HepG2 (cell line): ENCODE data around the gene C1QTNF5.

Source experiments
- CERS6 ChIP-seq: sonication (generic); formaldehyde crosslinking; IDR thresholded peaks from 2 replicates; pipeline ENCODE4 v1.5.0; 2020; ENCODE audit warnings: missing genetic modification reagents
- CTCF ChIP-seq: sonication (generic); formaldehyde crosslinking; IDR thresholded peaks from 2 replicates; pipeline ENCODE4 v1.5.0; 2020; ENCODE audit warnings: mild to moderate bottlenecking, missing genetic modification reagents, moderate library complexity
- EZH2 ChIP-seq: conservative IDR thresholded peaks from 2 replicates; pipeline ENCODE4 v1.6.1; 2012; ENCODE audit warnings: mild to moderate bottlenecking, low read depth, low read length, moderate library complexity
- FIP1L1 ChIP-seq: fragments of 200-400 bp; formaldehyde crosslinking; IDR thresholded peaks from 2 replicates; pipeline ENCODE4 v1.6.1; 2018; ENCODE audit warnings: low read depth, mild to moderate bottlenecking, low read length, moderate library complexity, borderline replicate concordance; ENCODE audit not compliant: insufficient read depth
- FOXP4 ChIP-seq: sonication (generic); formaldehyde crosslinking; IDR thresholded peaks from 2 replicates; pipeline ENCODE4 v1.4.0; 2020; ENCODE audit warnings: missing genetic modification reagents
- MAX ChIP-seq: IDR thresholded peaks from 2 replicates; pipeline ENCODE4 v1.6.1; 2012; ENCODE audit warnings: inconsistent platforms
- NFE2 ChIP-seq: sonication (generic); formaldehyde crosslinking; IDR thresholded peaks from 2 replicates; pipeline ENCODE4 v1.4.0; 2020; ENCODE audit warnings: missing genetic modification reagents
- NR3C1 ChIP-seq: sonication (generic); formaldehyde crosslinking; IDR thresholded peaks from 2 replicates; pipeline ENCODE4 v1.4.0; 2020; ENCODE audit warnings: missing genetic modification reagents
- SRY ChIP-seq: sonication (generic); formaldehyde crosslinking; IDR thresholded peaks from 2 replicates; pipeline ENCODE4 v1.8.0; 2022; ENCODE audit warnings: mild to moderate bottlenecking, missing genetic modification reagents
- ZNF205 ChIP-seq: IDR thresholded peaks from 2 replicates; pipeline ENCODE4 v1.6.1; 2018; ENCODE audit warnings: missing biosample characterization, missing genetic modification reagents
- ZSCAN29 ChIP-seq: sonication (generic); formaldehyde crosslinking; conservative IDR thresholded peaks from 2 replicates; pipeline ENCODE4 v1.4.0; 2020; ENCODE audit warnings: mild to moderate bottlenecking, missing genetic modification reagents
- ZSCAN5A ChIP-seq: sonication (generic); formaldehyde crosslinking; IDR thresholded peaks from 2 replicates; pipeline ENCODE4 v1.8.0; 2022; ENCODE audit warnings: mild to moderate bottlenecking, missing genetic modification reagents, borderline replicate concordance

- TF ChIP-seq SRY (CRISPR knock-in tag): no peak
- TF ChIP-seq ZNF205 (CRISPR knock-in tag): no peak
- TF ChIP-seq NFE2 (CRISPR knock-in tag): no peak
- no peak for TF ChIP-seq EZH2
- no peak for TF ChIP-seq MAX
- no peak for TF ChIP-seq FIP1L1
- no peak for TF ChIP-seq CERS6 (CRISPR knock-in tag)
- no peak for TF ChIP-seq FOXP4 (CRISPR knock-in tag)
- TF ChIP-seq NR3C1: no peak
- no peak for TF ChIP-seq ZSCAN29
- TF ChIP-seq ZSCAN5A (CRISPR knock-in tag): no peak
- TF ChIP-seq CTCF: no peak
Measured at GRCh38 chr11:119350302-119350701, 9.6 kb upstream of the C1QTNF5 start.
